Lung microvascular endothelial cell (primary cell): Measurements from ENCODE around the gene GJD3. TPM values are rescaled to one million over a fixed set of nuclear protein-coding genes. Genes with fewer than 3 reads are reported as not detected.

Experiments used
- DNase-seq, 2 donors: peaks; one replicate each; pipeline versions ENCODE4 v3.0.0 to v3.0.0-alpha.2; 2010; ENCODE audit warnings: low read depth in 2 of 2
- total RNA-seq: library from RNA; depleted of rRNA; stranded (reverse); fragments of >200 nt; gene quantifications from 2 replicates; pipeline ENCODE4 v1.2.1, GENCODE V29; 2014

The GJD3 gene
- total RNA-seq, 1 donor from 2014 or later, result 3.0 TPM

- DNase-seq, result no peak
Measured at GRCh38 chr17:40352237-40352778, 12.2 kb downstream of the GJD3 start.

- no peak for DNase-seq
Measured at GRCh38 chr17:40351359-40352236, 12.9 kb downstream of the GJD3 start.

- no peak for DNase-seq
Measured at GRCh38 chr17:40350689-40351358, 13.7 kb downstream of the GJD3 start.

GRCh38 chr17:40349895-40350688 lies 14.4 kb downstream of the GJD3 start:
- peak; percentile 54 to 59 for DNase-seq

GRCh38 chr17:40349477-40349894 lies 15.1 kb downstream of the GJD3 start:
- no peak for DNase-seq

- peak in 1 of 2 donors; percentile 50 for DNase-seq
Measured at GRCh38 chr17:40348562-40349476, 15.7 kb downstream of the GJD3 start.

GRCh38 chr17:40348136-40348504 lies 16.4 kb downstream of the GJD3 start:
- DNase-seq, result peak in 1 of 2 donors; percentile 29

- peak; percentile 35 to 72 for DNase-seq
Measured at GRCh38 chr17:40347319-40348135, 17.0 kb downstream of the GJD3 start.

- DNase-seq, result no peak
Measured at GRCh38 chr17:40346765-40347158, 17.8 kb downstream of the GJD3 start.

GRCh38 chr17:40345994-40346764 lies 18.4 kb downstream of the GJD3 start:
- DNase-seq, result peak in 1 of 2 donors; percentile 37

GRCh38 chr17:40345161-40345993 lies 19.2 kb downstream of the GJD3 start:
- peak; percentile 63 to 67 for DNase-seq

GRCh38 chr17:40344421-40345160 lies 19.9 kb downstream of the GJD3 start:
- DNase-seq, result no peak

- peak in 1 of 2 donors; percentile 36 for DNase-seq
Measured at GRCh38 chr17:40343219-40344119, 21.1 kb downstream of the GJD3 start.

- peak in 1 of 2 donors; percentile 28 for DNase-seq
Measured at GRCh38 chr17:40342504-40343218, 21.9 kb downstream of the GJD3 start.

GRCh38 chr17:40341808-40342503 lies 22.6 kb downstream of the GJD3 start:
- peak; percentile 72 to 90 for DNase-seq
